WTC11 (cell line): ENCODE data around the gene SORCS1.

ENCODE experiments used
- CTCF ChIP-seq: fragments of 200-600 bp; IDR thresholded peaks from 2 replicates; pipeline ENCODE4 v1.8.0; 2022; ENCODE audit warnings: antibody characterized with exemption
- ETV6 ChIP-seq: sonication (generic); formaldehyde crosslinking; IDR thresholded peaks from 2 replicates; pipeline ENCODE4 v1.8.1; 2022; ENCODE audit warnings: mild to moderate bottlenecking, missing genetic modification reagents
- NFYB ChIP-seq: sonication (generic); formaldehyde crosslinking; conservative IDR thresholded peaks from 2 replicates; pipeline ENCODE4 v1.8.0; 2022; ENCODE audit warnings: low read depth, missing genetic modification reagents
- SMAD4 ChIP-seq: sonication (generic); formaldehyde crosslinking; IDR thresholded peaks from 2 replicates; pipeline ENCODE4 v1.8.0; 2022; ENCODE audit warnings: mild to moderate bottlenecking, missing genetic modification reagents
- SP1 ChIP-seq: sonication (generic); formaldehyde crosslinking; conservative IDR thresholded peaks from 2 replicates; pipeline ENCODE4 v1.8.1; 2022; ENCODE audit warnings: missing genetic modification reagents
- ZBTB43 ChIP-seq: sonication (generic); formaldehyde crosslinking; IDR thresholded peaks from 2 replicates; pipeline ENCODE4 v1.8.1; 2023; ENCODE audit warnings: mild to moderate bottlenecking, missing genetic modification reagents
- TF ChIP-seq, protein P1 (sequence below): sonication (generic); formaldehyde crosslinking; IDR thresholded peaks from 2 replicates; pipeline ENCODE4 v1.8.0; 2022; ENCODE audit warnings: mild to moderate bottlenecking, missing genetic modification reagents

GRCh38 chr10:106873770-106874603 lies 290.5 kb downstream of the SORCS1 start:
- TF ChIP-seq CTCF (no peak), SMAD4 (CRISPR knock-in tag) (no peak), SP1 (CRISPR knock-in tag) (no peak), ZBTB43 (CRISPR knock-in tag) (no peak), ETV6 (CRISPR knock-in tag) (no peak), NFYB (no peak)
- TF ChIP-seq, protein P1, sequence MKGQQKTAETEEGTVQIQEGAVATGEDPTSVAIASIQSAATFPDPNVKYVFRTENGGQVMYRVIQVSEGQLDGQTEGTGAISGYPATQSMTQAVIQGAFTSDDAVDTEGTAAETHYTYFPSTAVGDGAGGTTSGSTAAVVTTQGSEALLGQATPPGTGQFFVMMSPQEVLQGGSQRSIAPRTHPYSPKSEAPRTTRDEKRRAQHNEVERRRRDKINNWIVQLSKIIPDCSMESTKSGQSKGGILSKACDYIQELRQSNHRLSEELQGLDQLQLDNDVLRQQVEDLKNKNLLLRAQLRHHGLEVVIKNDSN (CRISPR knock-in tag): no peak
